GM10248 (cell line): ENCODE measurements around the gene STIM2.
A peak's percentile ranks its signal among the peaks of the same experiment; 100 is the strongest.

Experiments used
- CTCF ChIA-PET: fragments of 300-600 bp; sonication (Branson Sonifier 250); formaldehyde crosslinking; extraction: SDS; loops from one replicate; lab custom pipeline; 2021; ENCODE audit warnings: antibody characterized with exemption; lab: Yijun Ruan, JAX
- POLR2A ChIA-PET: fragments of 350-650 bp; sonication (Branson Sonifier 250); formaldehyde crosslinking; extraction: SDS; loops from one replicate; lab custom pipeline; 2020; ENCODE audit warnings: antibody characterized with exemption; lab: Yijun Ruan, JAX
- DNase-seq: peaks from one replicate; pipeline ENCODE4 v3.0.0; 2012; ENCODE audit errors: extremely low spot score
- CTCF ChIP-seq: IDR thresholded peaks from 2 replicates; pipeline ENCODE4 v1.5.1; 2012; ENCODE audit warnings: mild to moderate bottlenecking, low read depth; ENCODE audit errors: extremely low read depth, missing control alignments, control extremely low read depth

STIM2 gene

DNA sequence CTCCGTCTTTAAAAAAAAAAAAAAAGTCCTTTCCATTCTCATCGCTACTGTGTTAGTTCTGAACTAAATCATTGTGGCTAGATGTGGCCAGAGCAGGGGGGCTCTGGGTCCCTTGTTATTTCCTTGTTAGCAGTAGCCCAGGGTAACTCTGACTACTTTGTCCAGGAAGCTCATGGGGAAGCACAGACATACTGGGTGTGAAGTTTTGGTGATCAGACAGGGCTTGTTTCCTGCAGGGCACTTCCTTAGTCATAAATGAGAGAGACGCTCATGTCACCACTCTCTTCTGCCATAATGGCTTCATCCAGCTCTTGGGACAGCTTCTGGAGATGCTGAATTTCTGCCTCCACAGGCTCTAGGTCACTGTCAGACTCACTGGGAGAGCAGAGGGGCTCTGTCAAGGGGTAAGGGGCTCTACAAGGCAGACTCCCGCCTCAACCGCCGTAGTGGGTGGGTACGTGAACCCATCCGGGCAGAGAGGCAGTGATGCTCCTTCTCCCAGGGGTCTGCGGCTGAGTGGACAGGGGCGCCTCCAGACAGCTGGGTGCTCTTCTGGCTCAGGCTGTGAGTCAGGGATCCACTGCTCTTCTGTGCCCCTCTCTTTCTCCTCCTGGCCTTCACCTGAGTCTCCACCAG, 12.9 kb downstream of the STIM2 start:
- DNase-seq = peak; percentile 26
- CTCF ChIA-PET = interaction anchor here (1.4 to 2.3 kb wide), 4 partner anchors 10 to 112 kb away, joined by 3 to 7 read pairs (median 4); no protein-coding TSS in a partner anchor
- no peak for TF ChIP-seq CTCF
- POLR2A ChIA-PET = interaction anchor here (1.0 kb wide), 1 partner anchor 27 kb away, joined by 3 read pairs; no protein-coding TSS in a partner anchor

- no peak for TF ChIP-seq CTCF
- CTCF ChIA-PET = interaction anchor here (1.1 to 2.3 kb wide), 5 partner anchors 10 to 112 kb away, joined by 3 to 7 read pairs (median 3); no protein-coding TSS in a partner anchor
- POLR2A ChIA-PET = no interaction called here
- no peak for DNase-seq
Measured at GRCh38 chr4:26874110-26874509, 13.5 kb downstream of the STIM2 start.

GRCh38 chr4:26877406-26877805, 16.8 kb downstream of the STIM2 start:
- POLR2A ChIA-PET = no interaction called here
- CTCF ChIA-PET = no interaction called here
- TF ChIP-seq CTCF = no peak
- DNase-seq = no peak

- no peak for DNase-seq
- no peak for TF ChIP-seq CTCF
- ChIA-PET POLR2A (no interaction called here), CTCF (no interaction called here)
Measured at GRCh38 chr4:26877961-26878360, 17.3 kb downstream of the STIM2 start.

DNA sequence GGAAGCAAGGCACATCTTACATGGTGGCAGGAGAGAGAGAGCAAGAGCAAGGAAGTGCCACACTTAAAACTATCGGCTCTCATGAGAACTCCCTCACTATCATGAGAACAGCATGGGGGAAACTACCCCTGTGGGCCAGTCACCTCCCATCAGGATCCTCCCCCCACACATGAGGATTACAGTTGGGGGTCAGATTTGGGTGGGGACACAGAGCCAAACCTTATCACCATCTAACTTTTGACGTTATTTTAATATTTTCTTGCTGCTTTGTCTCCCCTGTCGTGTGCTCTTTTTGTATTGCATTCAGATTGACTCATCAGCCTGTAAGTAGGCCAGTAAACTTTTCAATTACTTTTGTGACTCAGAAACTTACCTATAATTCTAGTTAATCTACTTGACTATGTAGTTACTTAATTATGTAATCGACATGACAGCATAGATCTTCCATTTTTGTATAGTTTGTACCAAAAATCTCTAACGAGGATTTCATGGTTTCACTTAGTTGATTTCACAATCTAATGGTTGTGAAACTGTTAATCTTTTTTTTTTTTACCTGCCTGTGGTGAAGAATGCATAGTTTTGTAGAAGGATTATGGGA, 18.3 kb downstream of the STIM2 start:
- ChIA-PET CTCF (interaction anchor here (3.7 kb wide), 1 partner anchor 12 kb away, joined by 12 read pairs; no protein-coding TSS in a partner anchor), POLR2A (no interaction called here)
- no peak for DNase-seq
- no peak for TF ChIP-seq CTCF

DNA sequence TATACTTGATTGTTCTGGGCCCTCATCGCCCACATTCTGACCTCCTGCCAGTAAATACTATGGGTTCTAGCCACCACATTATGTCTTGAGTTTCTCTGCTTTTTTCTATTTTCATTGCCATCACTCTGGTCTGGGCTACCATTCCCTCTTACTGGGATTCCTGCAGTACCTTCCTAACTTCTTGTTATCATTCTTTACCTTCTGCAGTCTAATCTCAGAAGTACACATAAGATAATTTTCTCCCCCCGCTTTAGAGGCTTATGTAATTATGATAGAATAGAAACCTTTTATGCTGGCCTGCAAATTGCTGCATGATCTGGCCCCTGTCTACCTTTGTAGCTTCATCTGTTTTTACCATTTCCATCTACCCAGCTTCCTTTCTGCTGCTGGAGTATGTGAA, 19.2 kb downstream of the STIM2 start:
- no peak for DNase-seq
- POLR2A ChIA-PET = interaction anchor here (0.6 kb wide), 1 partner anchor 804 kb away, joined by 4 read pairs; no protein-coding TSS in a partner anchor
- CTCF ChIA-PET = interaction anchor here (3.7 kb wide), 1 partner anchor 13 kb away, joined by 12 read pairs; no protein-coding TSS in a partner anchor
- TF ChIP-seq CTCF = no peak
